ENCODE results near the gene CEP72. TPM values are rescaled to one million over a fixed set of nuclear protein-coding genes. Genes with fewer than 3 reads are reported as not detected.

The CEP72 gene, protein sequence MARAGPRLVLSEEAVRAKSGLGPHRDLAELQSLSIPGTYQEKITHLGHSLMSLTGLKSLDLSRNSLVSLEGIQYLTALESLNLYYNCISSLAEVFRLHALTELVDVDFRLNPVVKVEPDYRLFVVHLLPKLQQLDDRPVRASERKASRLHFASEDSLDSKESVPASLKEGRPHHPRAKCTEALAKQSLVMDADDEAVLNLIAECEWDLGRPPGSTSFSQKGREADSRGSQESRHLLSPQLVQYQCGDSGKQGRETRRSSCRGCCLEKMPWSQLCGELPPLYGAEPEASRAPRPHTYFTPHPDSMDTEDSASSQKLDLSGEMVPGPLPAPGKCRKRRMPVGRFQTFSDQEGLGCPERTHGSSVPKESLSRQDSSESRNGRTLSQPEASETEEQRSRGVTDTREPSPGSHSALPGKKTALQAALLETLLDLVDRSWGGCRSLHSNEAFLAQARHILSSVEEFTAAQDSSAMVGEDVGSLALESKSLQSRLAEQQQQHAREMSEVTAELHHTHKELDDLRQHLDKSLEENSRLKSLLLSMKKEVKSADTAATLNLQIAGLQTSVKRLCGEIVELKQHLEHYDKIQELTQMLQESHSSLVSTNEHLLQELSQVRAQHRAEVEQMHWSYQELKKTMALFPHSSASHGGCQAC
- total RNA-seq (ENCODE audit: low replicate concordance), result 14.2 and 27.8 TPM in 2 replicates
- long read RNA-seq, transcript CEP72-201 (12 exons, 2,434 nt), result major isoform, 12 of 16 reads
- long read RNA-seq, partial matches to known transcripts, result 2 of 16 reads
- long read RNA-seq, other reads (novel, unspliced or antisense), result 2 of 16 reads

DNA sequence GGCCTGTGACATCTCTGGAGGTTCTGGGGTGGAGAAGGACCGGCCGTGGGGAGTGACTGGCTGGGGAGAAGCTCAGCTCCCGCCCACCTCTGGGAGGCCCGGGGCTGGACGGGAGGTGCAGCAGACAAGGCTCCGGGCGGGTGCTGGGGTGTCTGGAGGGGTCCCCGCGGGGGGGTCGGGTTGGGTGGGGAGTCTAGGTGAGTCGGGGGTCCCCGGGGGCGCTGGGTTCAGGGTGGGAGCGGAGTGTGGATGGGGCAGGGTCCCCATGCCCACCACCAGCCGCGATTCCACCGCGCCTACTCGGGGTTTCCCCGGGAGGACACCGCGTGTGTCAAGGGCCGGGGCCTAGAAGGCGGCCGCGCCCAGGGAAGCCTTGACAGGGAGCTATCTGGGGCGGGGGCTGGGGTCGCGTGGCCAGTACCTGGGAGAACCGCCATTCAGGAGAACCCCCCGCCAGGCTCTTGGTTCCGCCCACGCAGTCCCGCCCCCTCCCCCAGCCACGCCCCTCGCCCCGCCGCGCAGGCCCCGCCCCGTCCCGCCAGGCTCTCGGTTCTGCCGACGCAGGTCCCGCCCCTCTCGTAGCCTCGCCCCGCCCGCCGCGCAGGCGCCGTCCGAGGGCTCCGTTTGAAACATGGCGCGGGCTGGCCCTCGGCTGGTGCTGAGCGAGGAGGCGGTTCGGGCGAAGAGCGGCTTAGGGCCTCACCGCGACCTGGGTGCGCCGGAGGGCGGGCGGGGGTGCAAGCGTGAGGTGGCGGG, at the start of gene CEP72:
Gene CEP72, plus strand, starts transcription at position 610 of the 756 bp plus-strand sequence. Its CDS starts 22 bp downstream, at position 632.
- no peaks in the 10 kb centered on the region for H3K27me3 Mint-ChIP-seq
- peak within 1 kb of the TSS; percentile 90 for H3K27ac Mint-ChIP-seq
- peak within 1 kb of the TSS; percentile 92 for H3K4me3 Mint-ChIP-seq
- H3K4me1 Mint-ChIP-seq (ENCODE audit: unreplicated experiment), result peaks cover 22% of the 10 kb centered on the region
- peaks cover 4% of the 10 kb centered on the region for H3K9me3 Mint-ChIP-seq
- TF ChIP-seq CTCF (conservative IDR thresholded peaks at IDR 0.05), result no peak
- H3K36me3 Mint-ChIP-seq, result peaks cover 29% of the 10 kb centered on the region
- DNase-seq (ENCODE audit: extremely low spot score, unreplicated experiment), result peak; percentile 94

GRCh38 chr5:565782-566440, 46.2 kb upstream of the CEP72 start:
- H3K27me3 Mint-ChIP-seq, result peaks cover 19% of the 10 kb centered on the region
- no peaks in the 10 kb centered on the region for H3K36me3 Mint-ChIP-seq
- H3K9me3 Mint-ChIP-seq, result no peaks in the 10 kb centered on the region
- peak overlapping the region; percentile 44 for H3K27ac Mint-ChIP-seq
- no peaks in the 10 kb centered on the region for H3K4me1 Mint-ChIP-seq (ENCODE audit: unreplicated experiment)
- no peak for DNase-seq (ENCODE audit: extremely low spot score, unreplicated experiment)
- TF ChIP-seq CTCF (conservative IDR thresholded peaks at IDR 0.05), result no peak
- no peak overlapping the region for H3K4me3 Mint-ChIP-seq

DNA sequence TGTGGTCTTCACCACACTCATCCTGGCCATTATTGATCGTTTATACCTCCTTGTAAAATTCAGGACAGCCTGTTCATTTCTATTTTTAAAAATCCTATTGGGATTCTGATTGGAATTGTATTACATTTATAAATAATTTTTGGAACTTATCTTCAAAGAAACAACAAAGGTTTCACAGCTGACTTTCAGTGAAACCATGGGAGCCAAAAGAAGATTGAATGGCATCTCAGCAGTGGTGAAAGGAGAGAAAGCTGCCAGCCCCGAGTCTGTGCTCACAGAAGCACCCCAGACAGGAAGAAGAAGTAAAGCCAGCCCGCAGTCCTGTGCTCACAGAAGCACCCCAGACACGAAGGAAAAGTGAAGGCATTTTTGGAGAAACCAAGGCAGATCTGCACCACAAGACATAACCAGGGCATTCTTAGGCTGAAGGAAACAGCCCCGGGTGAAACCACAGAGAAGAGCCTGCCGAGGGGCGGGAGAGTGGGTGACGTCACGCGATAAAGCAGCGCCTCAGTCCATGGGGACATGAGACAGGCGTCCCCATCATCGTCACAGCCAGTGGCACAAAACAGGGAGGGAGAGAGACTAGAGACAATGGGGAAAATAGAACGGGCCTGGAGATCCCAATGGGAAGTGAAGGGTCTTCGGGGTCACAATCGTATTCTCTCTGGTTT, 45.4 kb upstream of the CEP72 start:
- peaks cover 19% of the 10 kb centered on the region for H3K27me3 Mint-ChIP-seq
- no peaks in the 10 kb centered on the region for H3K9me3 Mint-ChIP-seq
- no peaks in the 10 kb centered on the region for H3K4me1 Mint-ChIP-seq (ENCODE audit: unreplicated experiment)

GRCh38 chr5:567664-568060, 44.5 kb upstream of the CEP72 start:
- H3K4me1 Mint-ChIP-seq (ENCODE audit: unreplicated experiment), result peaks cover 4% of the 10 kb centered on the region
- H3K27ac Mint-ChIP-seq, result no peak overlapping the region
- DNase-seq (ENCODE audit: extremely low spot score, unreplicated experiment), result no peak
- TF ChIP-seq CTCF (conservative IDR thresholded peaks at IDR 0.05), result no peak
- peaks cover 19% of the 10 kb centered on the region for H3K27me3 Mint-ChIP-seq
- H3K4me3 Mint-ChIP-seq, result no peak overlapping the region
- no peaks in the 10 kb centered on the region for H3K9me3 Mint-ChIP-seq
- no peaks in the 10 kb centered on the region for H3K36me3 Mint-ChIP-seq

More for the DNA sequence above, 45.4 kb upstream of the CEP72 start:
- Mint-ChIP-seq H3K4me3 (no peak overlapping the region), H3K36me3 (no peaks in the 10 kb centered on the region), H3K27ac (no peak overlapping the region)
- DNase-seq (ENCODE audit: extremely low spot score, unreplicated experiment), result no peak
- no peak for TF ChIP-seq CTCF (conservative IDR thresholded peaks at IDR 0.05)
